IPS-20b (cell line): ENCODE results near the gene TMEM212.

ENCODE experiments used
- H3K27ac ChIP-seq: one replicate; pipeline ENCODE4 v1.5.1; 2013; ENCODE audit warnings: low read length
- H3K27me3 ChIP-seq: 2 replicates; pipeline ENCODE4 v1.6.1; 2013; ENCODE audit warnings: mild to moderate bottlenecking, low read length, inconsistent platforms; ENCODE audit not compliant: insufficient read depth
- H3K36me3 ChIP-seq: 2 replicates; pipeline ENCODE4 v1.6.1; 2013; ENCODE audit warnings: low read depth, mild to moderate bottlenecking, inconsistent platforms, low read length, moderate library complexity; ENCODE audit not compliant: insufficient read depth
- H3K4me1 ChIP-seq: 2 replicates; pipeline ENCODE4 v1.6.1; 2013; ENCODE audit warnings: mild to moderate bottlenecking, control low read depth, inconsistent platforms, low read length, moderate library complexity; ENCODE audit not compliant: insufficient read depth
- H3K4me3 ChIP-seq: 2 replicates; pipeline ENCODE4 v1.5.1; 2013; ENCODE audit warnings: mild to moderate bottlenecking, low read length, inconsistent platforms
- H3K9ac ChIP-seq: 2 replicates; pipeline ENCODE4 v1.6.1; 2013; ENCODE audit warnings: low read depth, mild to moderate bottlenecking, inconsistent platforms, low read length, moderate library complexity
- H3K9me3 ChIP-seq: 2 replicates; pipeline ENCODE4 v1.6.1; 2013; ENCODE audit warnings: mild to moderate bottlenecking, low read depth, low read length, inconsistent platforms; ENCODE audit not compliant: insufficient read depth

Gene TMEM212

DNA sequence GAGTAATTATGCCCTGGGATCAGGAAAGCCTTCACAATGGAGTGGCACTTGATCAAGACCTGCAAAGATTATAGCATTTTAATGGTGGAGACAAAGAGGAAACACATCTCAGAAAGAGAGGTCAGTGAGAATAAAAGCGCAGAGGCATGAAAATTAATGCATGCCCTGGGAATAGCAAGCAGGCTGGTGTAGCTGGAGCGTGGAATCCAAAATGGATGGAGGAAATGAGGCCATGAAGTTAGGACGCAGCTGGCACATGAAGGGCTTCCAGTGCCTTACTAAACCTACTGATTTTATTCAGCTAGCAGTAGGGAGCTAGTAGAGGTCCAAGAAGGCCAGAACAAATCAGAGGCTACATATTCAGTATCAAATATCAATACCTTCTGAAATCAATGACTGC is 38.1 kb downstream of the TMEM212 start:
- H3K27ac ChIP-seq = no peak overlapping the region
- no peaks in the 10 kb centered on the region for H3K9me3 ChIP-seq
- H3K27me3 ChIP-seq = no peaks in the 10 kb centered on the region
- peaks cover 33% of the 10 kb centered on the region for H3K4me1 ChIP-seq
- no peak overlapping the region for H3K4me3 ChIP-seq
- no peak overlapping the region for H3K9ac ChIP-seq
- no peaks in the 10 kb centered on the region for H3K36me3 ChIP-seq

DNA sequence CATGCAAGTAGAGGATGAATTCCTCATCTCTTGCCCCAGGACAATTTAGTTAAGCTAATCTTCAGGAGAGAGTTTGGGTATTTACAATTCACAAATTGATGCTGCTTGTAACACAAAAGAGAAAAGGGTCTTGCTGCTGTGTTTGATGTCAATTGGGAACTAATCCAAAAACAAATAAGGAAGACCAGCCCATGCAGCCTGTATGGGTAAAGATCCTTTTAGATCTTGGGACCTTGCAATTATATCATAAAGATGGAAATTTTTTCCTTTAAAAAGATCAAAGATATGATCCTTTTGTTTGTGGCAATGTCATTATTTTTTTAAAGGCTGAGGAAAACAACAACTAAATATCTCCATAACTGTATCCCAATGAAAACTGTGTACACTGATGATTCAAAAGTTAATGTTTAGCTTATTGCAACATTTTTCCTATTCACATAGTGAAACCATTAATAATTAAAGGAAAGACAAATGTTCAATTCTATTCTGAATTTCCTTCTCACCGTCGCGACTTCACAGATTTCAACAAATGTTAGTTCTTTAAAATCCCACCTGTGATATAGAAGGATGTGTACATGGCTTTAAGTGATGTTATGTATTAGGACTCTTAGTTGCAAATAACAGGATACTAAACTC is 40.2 kb downstream of the TMEM212 start:
- Histone ChIP-seq H3K27me3 (no peaks in the 10 kb centered on the region), H3K27ac (no peak overlapping the region)

DNA sequence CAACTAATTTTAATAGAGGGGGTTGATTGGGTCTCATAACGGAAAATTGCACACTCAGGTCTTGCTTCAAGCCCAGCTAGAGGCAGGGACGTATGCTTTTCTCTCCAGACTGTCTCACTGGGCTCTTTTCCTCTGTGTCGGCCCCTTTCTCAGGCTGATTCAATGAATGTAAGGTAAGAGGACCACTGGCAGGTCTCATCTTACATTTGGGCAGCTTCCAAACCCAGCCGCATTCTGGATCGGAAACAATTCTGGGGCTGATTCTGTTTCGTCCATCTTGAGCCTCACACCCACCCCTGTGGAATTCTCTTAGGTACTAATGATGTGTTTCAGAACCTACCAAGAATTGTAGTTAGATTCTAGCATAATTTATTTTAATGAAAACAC is 40.7 kb downstream of the TMEM212 start:
- Histone ChIP-seq H3K4me1 (peaks cover 24% of the 10 kb centered on the region), H3K9ac (no peak overlapping the region), H3K27me3 (no peaks in the 10 kb centered on the region), H3K36me3 (no peaks in the 10 kb centered on the region), H3K27ac (no peak overlapping the region), H3K4me3 (no peak overlapping the region), H3K9me3 (peaks cover 6% of the 10 kb centered on the region; the same call in 1 of the 2 replicates)

More for the DNA sequence above, 40.2 kb downstream of the TMEM212 start:
- Histone ChIP-seq H3K36me3 (no peaks in the 10 kb centered on the region), H3K9me3 (peaks cover under 1% of the 10 kb centered on the region; the same call in 1 of the 2 replicates), H3K9ac (no peak overlapping the region), H3K4me3 (no peak overlapping the region), H3K4me1 (peaks cover 29% of the 10 kb centered on the region)

DNA sequence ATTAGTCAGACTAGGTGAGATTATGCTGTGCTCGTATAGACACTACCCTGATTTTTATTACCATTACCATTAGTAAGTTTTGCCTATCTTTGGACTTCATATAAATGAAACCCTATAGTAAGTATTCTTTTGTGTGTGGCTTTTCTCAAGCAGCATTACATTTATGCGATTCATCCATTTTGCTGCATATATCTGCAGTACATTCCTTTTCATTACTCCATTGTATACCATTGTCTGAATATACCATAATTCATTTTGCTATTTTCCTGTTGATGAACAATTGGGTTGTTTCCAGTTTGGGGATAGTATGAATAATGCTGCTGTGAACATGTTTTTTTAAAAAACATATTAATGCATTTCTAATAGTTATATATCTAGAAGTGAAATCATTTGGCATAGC is 45.3 kb downstream of the TMEM212 start:
- Histone ChIP-seq H3K4me3 (no peak overlapping the region), H3K9ac (no peak overlapping the region), H3K4me1 (peaks cover 7% of the 10 kb centered on the region), H3K27ac (no peak overlapping the region), H3K9me3 (peaks cover 15% of the 10 kb centered on the region; the same call in 1 of the 2 replicates), H3K27me3 (no peaks in the 10 kb centered on the region), H3K36me3 (0 out of 2 replicates have a peak, but pooled peaks cover 4% of the 10 kb centered on the region)

DNA sequence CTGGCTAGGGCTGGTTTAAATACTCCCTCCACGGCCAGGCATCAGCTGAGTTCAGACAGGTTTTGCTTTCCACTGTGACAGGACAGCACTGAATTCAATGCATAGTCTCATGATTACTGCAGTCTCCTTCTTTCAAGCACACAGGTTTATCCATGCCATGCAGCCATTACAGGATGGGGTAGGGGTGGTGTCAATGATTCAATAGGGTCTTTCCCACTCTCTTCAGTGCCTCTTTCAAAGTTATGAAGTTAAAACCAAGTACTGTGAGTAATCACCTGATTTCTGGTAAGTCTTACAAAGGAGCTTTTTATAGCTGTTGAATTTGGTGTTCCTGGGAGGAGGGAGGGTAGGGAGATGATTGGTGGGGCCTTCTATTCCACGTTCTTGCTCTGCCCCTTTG is 47.2 kb downstream of the TMEM212 start:
- Histone ChIP-seq H3K9ac (no peak overlapping the region), H3K4me1 (no peaks in the 10 kb centered on the region), H3K9me3 (peaks cover 15% of the 10 kb centered on the region; the same call in 1 of the 2 replicates), H3K4me3 (no peak overlapping the region), H3K27ac (no peak overlapping the region), H3K27me3 (no peaks in the 10 kb centered on the region), H3K36me3 (0 out of 2 replicates have a peak, but pooled peaks cover 4% of the 10 kb centered on the region)

DNA sequence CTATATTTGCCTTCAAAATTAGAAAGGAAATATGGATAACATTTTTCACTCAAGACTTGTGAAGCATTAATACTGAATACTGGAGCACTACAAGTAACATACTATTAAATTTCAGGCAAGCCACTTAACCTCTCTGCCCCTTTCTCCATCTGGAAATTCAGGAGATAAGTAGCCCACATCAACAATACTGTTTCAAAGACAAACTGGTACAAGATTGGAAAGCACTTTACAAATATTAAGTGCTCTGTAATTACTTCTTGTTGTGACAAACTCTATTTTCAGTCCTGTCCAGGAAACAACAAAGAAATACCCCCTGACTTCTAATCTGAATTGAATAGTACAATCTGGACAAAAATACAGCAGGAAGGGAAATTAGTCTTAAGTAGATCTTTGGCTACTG is 49.3 kb downstream of the TMEM212 start:
- no peak overlapping the region for H3K27ac ChIP-seq
- no peak overlapping the region for H3K9ac ChIP-seq
- H3K4me3 ChIP-seq = no peak overlapping the region
- no peaks in the 10 kb centered on the region for H3K27me3 ChIP-seq
- H3K4me1 ChIP-seq = no peaks in the 10 kb centered on the region
- peaks cover 15% of the 10 kb centered on the region; the same call in 1 of the 2 replicates for H3K9me3 ChIP-seq
- 0 out of 2 replicates have a peak, but pooled peaks cover 4% of the 10 kb centered on the region for H3K36me3 ChIP-seq

DNA sequence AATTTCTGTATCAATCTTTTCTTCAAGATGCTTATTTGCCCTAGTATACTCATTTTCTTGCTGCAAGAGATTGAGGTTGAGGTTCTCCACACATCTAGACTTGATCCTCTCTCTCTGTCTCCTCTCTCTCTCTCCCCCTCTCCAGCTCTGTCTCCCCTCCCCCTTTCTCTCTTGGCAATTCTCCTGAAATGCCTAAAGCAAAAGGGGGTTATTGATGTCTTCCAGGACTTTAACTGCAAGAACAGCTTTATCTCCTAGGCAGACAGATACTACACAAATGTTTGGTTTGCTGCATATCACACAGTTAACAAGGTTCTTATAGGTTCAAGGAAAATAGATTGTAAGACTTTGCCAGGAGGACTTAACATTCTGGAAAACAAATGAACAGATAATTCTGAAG is 52.1 kb downstream of the TMEM212 start:
- H3K27ac ChIP-seq = no peak overlapping the region
- no peaks in the 10 kb centered on the region for H3K36me3 ChIP-seq
- H3K4me1 ChIP-seq = no peaks in the 10 kb centered on the region
- H3K9me3 ChIP-seq = no peaks in the 10 kb centered on the region
- no peak overlapping the region for H3K4me3 ChIP-seq
- H3K9ac ChIP-seq = no peak overlapping the region
- H3K27me3 ChIP-seq = no peaks in the 10 kb centered on the region

DNA sequence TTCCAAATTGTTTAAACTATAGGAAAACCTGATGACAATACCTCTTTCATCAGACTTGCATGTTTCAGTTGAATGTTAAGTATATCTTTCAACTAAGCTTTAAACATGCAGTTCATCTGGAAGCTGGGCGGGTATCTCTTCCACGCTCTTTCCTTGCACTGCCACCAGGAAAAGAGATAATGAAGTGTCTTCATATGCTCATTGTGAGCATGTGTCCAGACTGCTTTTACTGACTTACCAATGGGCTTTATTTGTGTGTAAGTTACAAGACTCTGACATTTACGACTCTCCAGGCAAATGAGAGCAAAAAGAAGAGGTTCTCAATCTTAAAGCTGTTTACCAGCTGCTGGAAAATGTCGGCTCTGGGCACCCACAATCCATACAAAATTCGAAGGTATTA is 52.8 kb downstream of the TMEM212 start:
- Histone ChIP-seq H3K4me3 (no peak overlapping the region), H3K27me3 (no peaks in the 10 kb centered on the region), H3K9ac (no peak overlapping the region), H3K27ac (no peak overlapping the region), H3K4me1 (no peaks in the 10 kb centered on the region), H3K9me3 (no peaks in the 10 kb centered on the region), H3K36me3 (no peaks in the 10 kb centered on the region)

DNA sequence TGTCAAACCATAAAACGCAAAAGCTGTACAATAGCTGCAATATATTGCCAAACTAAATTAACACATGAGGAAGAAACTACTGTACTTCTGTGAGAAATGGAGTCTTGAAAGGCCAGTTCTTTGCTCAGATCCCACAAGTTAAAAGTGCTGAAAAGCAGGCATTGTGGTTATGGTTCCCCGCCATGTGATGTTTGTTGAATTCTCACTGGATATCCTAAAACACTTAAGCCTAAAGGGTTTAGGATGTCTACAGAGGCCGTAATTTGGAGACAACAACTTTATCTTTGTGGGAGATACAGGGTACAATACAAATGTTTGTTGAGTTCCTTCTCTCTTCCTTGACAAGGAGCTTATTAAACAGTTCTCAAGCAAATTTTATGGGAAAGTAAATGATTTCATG is 53.2 kb downstream of the TMEM212 start:
- Histone ChIP-seq H3K4me1 (no peaks in the 10 kb centered on the region), H3K4me3 (no peak overlapping the region), H3K9me3 (no peaks in the 10 kb centered on the region), H3K27ac (no peak overlapping the region), H3K9ac (no peak overlapping the region), H3K36me3 (no peaks in the 10 kb centered on the region), H3K27me3 (no peaks in the 10 kb centered on the region)

DNA sequence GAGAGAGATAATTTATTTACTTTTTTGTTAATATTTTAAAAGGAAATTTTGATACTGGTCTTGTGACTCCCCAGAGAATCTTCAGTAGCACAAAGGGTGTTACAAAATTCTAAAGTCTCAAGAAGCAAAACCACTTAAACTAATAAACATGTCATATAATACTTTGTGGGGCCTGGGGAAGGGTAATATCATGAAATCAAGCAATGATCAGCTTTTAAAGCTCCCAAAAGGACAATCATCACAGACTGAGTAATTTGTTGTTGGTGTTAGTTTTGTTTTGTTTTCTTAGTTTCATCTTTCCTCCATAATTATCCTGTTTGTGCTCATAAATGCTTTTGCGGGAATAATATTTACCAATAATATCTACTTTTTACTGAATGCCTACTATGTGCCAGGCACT is 55.0 kb downstream of the TMEM212 start:
- Histone ChIP-seq H3K27me3 (no peaks in the 10 kb centered on the region), H3K9ac (no peak overlapping the region), H3K36me3 (no peaks in the 10 kb centered on the region), H3K9me3 (no peaks in the 10 kb centered on the region), H3K4me3 (no peak overlapping the region), H3K4me1 (no peaks in the 10 kb centered on the region), H3K27ac (no peak overlapping the region)

DNA sequence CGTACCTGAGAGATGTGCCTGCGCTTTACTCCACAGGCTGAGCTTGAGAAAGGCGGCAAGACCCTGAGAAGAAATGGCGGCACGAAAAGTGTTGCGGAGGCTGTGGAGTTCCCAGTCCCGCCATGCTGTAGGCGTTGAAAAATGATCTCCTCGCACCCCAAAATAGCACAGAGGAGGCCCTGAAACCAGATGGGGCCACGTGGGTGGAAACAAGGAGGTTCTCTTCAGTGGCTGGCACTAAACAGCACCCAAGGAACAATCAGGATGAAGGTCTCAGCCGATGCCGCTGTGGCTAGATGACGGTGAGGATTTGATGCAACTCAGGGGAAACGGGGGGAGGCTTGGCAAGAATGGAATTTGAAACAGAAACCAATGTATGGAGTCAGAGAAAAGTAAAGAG is 57.3 kb downstream of the TMEM212 start:
- Histone ChIP-seq H3K27ac (no peak overlapping the region), H3K9me3 (no peaks in the 10 kb centered on the region), H3K4me3 (no peak overlapping the region), H3K4me1 (no peaks in the 10 kb centered on the region), H3K27me3 (no peaks in the 10 kb centered on the region), H3K36me3 (no peaks in the 10 kb centered on the region), H3K9ac (no peak overlapping the region)

DNA sequence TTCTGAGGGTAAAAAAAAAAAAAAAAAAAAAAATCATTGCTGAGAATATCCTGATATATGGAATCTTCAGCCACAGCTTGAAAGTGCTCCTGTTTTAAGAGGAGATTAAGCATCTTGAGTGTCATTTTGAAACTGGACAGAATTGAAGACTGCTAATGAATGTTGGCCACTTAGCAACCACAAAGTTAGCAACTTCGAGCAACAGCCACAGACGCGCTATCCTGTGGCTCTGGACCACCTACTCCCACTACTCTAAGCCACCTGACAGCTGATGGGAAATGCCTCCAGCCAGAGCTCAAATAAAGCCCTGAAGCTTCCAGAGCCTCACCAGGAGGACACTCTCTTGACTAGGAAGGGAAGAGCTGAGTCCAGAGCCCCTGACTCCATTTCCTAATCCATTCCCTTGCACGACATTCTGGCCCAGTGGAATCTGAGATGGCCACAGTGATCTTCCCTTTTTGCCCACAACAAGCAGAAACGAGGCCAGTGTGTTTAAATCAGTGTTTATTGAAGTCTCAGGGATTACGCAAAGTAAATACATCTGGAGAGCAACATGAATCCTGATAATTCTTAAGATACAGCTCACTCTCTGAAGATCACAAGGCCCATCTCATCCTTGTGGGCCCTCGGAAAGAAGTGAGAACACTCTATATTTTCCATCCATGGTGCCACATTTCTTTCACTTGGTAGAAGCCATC is 58.6 kb downstream of the TMEM212 start:
- Histone ChIP-seq H3K27me3 (no peaks in the 10 kb centered on the region), H3K4me1 (no peaks in the 10 kb centered on the region), H3K9ac (no peak overlapping the region), H3K4me3 (no peak overlapping the region), H3K36me3 (no peaks in the 10 kb centered on the region), H3K27ac (no peak overlapping the region), H3K9me3 (no peaks in the 10 kb centered on the region)
